Heart left ventricle (tissue), 13 donors: ENCODE measurements around the gene PRKCH.

Experiments
- POLR2A ChIP-seq, 2 donors: fragments of 450-650 bp; IDR thresholded peaks; one replicate each; pipeline ENCODE4 v1.6.1; 2017; ENCODE audit warnings: antibody characterized with exemption in 2 of 2, mild to moderate bottlenecking in 2 of 2, moderate library complexity in 2 of 2
- TF ChIP-seq, protein P1 (sequence below), 12 donors: fragments of 200-600 bp; sonication (generic) in 4 of 12; IDR thresholded peaks; one replicate each; pipeline versions ENCODE4 v1.5.0 to v1.8.0; 2018 to 2022; ENCODE audit warnings: antibody characterized with exemption in 12 of 12, mild to moderate bottlenecking in 5 of 12
- donor health status: ischemic (EF 13 %, LVEDD 7.1; RV severe dilation, severe dysfunction).
- donor health status: DM: no; HTN: yes; CAD: no.
- donor health status: DM: no; HTN: no; CAD: no.
- donor health status: ischemic (EF 25% LVEDD 6.9; RV normal size, moderate dysfunction).
- donor health status: ischemic (EF 25% LVEDD 5.7; RV mildly dilated, moderate dysfunction).
- donor health status: ischemic (EF 35%, LVEDD 5.7; RV mildly dilated, moderate dysfunction).
- donor health status: nonischemic (EF 11% LVEDD 7.7; RV severe dilation, severe dysfunction).
- donor health status: DM: yes; HTN: yes; CAD: no.
- donor health status: PGD.
- donor health status: ischemic (EF 29% LVEDD 5.4; RV normal size, mild dysfunction).
- donor health status: nonischemic (EF 23%, LVEDD 6.1; RV moderate dilation, normal function).

DNA sequence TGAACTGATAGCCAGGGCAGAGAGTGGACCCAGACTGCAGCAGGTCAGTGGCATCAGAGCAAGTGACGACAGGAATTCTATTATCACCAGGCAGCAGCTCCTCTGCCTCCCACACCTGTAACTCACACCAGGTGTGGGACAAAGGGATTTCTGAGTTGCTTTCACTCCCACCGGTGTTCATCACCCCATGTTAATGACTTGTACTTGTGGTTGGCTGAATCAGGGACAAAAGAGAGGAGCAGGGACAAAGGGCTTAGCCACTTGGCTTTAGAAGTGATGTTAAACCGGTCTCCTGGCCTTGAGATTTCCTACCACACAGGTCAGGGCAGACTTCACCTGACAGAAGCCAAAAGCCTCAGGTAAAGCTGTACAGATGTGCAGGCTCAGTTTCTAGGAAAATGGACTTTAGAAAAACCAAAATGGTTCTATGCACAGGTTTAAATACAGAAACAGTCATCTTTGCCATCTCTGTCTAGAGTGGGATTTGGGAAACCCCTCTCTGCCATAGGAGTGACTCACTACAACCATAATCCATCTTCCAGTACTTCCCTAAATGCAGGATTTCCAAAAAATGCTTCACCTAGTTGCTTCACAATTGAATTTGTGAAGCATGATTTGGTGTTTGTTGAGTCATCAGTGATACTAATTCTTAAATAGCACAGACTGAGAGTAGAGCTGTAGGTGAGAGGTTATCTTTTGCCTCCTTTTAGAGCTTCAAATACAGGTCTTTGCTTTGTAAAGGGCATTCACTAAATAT is 158.5 kb downstream of the PRKCH start:
- TF ChIP-seq, protein P1, sequence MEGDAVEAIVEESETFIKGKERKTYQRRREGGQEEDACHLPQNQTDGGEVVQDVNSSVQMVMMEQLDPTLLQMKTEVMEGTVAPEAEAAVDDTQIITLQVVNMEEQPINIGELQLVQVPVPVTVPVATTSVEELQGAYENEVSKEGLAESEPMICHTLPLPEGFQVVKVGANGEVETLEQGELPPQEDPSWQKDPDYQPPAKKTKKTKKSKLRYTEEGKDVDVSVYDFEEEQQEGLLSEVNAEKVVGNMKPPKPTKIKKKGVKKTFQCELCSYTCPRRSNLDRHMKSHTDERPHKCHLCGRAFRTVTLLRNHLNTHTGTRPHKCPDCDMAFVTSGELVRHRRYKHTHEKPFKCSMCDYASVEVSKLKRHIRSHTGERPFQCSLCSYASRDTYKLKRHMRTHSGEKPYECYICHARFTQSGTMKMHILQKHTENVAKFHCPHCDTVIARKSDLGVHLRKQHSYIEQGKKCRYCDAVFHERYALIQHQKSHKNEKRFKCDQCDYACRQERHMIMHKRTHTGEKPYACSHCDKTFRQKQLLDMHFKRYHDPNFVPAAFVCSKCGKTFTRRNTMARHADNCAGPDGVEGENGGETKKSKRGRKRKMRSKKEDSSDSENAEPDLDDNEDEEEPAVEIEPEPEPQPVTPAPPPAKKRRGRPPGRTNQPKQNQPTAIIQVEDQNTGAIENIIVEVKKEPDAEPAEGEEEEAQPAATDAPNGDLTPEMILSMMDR (IDR thresholded peaks at IDR 0.05), result no peak
- no peak for TF ChIP-seq POLR2A (IDR thresholded peaks at IDR 0.05)
